CD4-positive, CD25-positive, alpha-beta regulatory T cell (primary cell): ENCODE results near the gene IMP3. TPM values are rescaled to one million over a fixed set of nuclear protein-coding genes. Genes with fewer than 3 reads are reported as not detected.

Source experiments
- ATAC-seq, 2 donors: fragments of 150-1000 bp; cut with Tn5 transposase; one replicate each; pipeline ENCODE4 v1.10.0; 2021; ENCODE audit warnings: low read depth in 2 of 2, moderate number of reproducible peaks in 2 of 2, moderate library complexity in 1 of 2
- DNase-seq, 3 donors: peaks; one replicate each; pipeline versions ENCODE4 v3.0.0 to v3.0.0-alpha.2; 2012 to 2022; ENCODE audit warnings: mixed read lengths in 1 of 3
- H3K27ac ChIP-seq: one replicate; pipeline ENCODE4 v1.7.0; 2013; ENCODE audit warnings: mild to moderate bottlenecking, low read length; ENCODE audit not compliant: insufficient read depth, poor library complexity, severe bottlenecking
- H3K27me3 ChIP-seq: one replicate; pipeline ENCODE4 v1.7.0; 2013; ENCODE audit warnings: low read length; ENCODE audit not compliant: control insufficient read depth, insufficient read depth
- H3K36me3 ChIP-seq: one replicate; pipeline ENCODE4 v1.7.0; 2013; ENCODE audit warnings: mild to moderate bottlenecking, low read length, moderate library complexity; ENCODE audit not compliant: control insufficient read depth, insufficient read depth
- H3K4me1 ChIP-seq: 2 replicates; pipeline ENCODE4 v1.7.0; 2013; ENCODE audit warnings: mild to moderate bottlenecking, low read length; ENCODE audit not compliant: insufficient read depth, control insufficient read depth, poor library complexity, severe bottlenecking
- H3K4me3 ChIP-seq: one replicate; pipeline ENCODE4 v1.7.0; 2013; ENCODE audit warnings: low read depth, mild to moderate bottlenecking, low read length, moderate library complexity
- H3K9me3 ChIP-seq, 2 experiments: 1 replicate in 1 of 2; 2 replicates in 1 of 2; pipeline ENCODE4 v1.7.0; 2013; ENCODE audit warnings: low read length in 2 of 2, mild to moderate bottlenecking in 1 of 2, moderate library complexity in 1 of 2; ENCODE audit not compliant: control insufficient read depth in 2 of 2
- H3K27ac Mint-ChIP-seq, 3 donors: one replicate each; pipeline ENCODE4 v1.8.0; 2020 to 2022; ENCODE audit warnings: mild to moderate bottlenecking in 3 of 3, mixed read lengths in 3 of 3, moderate library complexity in 2 of 3
- H3K27me3 Mint-ChIP-seq: one replicate; pipeline ENCODE4 v1.8.0; 2022; ENCODE audit warnings: mild to moderate bottlenecking, mixed read lengths
- H3K36me3 Mint-ChIP-seq: one replicate; pipeline ENCODE4 v1.8.0; 2020; ENCODE audit warnings: mixed read lengths
- H3K4me1 Mint-ChIP-seq, 4 donors: one replicate each; pipeline ENCODE4 v1.8.0; 2020 to 2022; ENCODE audit warnings: mixed read lengths in 4 of 4, mild to moderate bottlenecking in 1 of 4
- H3K4me3 Mint-ChIP-seq, 4 donors: one replicate each; pipeline ENCODE4 v1.8.0; 2020 to 2022; ENCODE audit warnings: mild to moderate bottlenecking in 4 of 4, mixed read lengths in 4 of 4, moderate library complexity in 3 of 4
- H3K9me3 Mint-ChIP-seq, 7 donors: one replicate each; pipeline ENCODE4 v1.8.0; 2020 to 2022; ENCODE audit warnings: mixed read lengths in 7 of 7, mild to moderate bottlenecking in 3 of 7, moderate library complexity in 2 of 7
- polyA plus RNA-seq, 4 donors: library from polyadenylated mRNA; unstranded; fragments of 300-500 nt; fragmentation: Illumina TruSeq; gene quantifications; one replicate each; pipeline ENCODE4 v1.2.3, GENCODE V29; 2021
- total RNA-seq: library from RNA; stranded (reverse); gene quantifications from one replicate; pipeline ENCODE4 v1.2.3, GENCODE V29; 2022

The IMP3 gene
- total and polyA plus RNA-seq, 5 donors from 2014 or later: 40.5 to 303 (median 274) TPM

- no peak overlapping the region for H3K27ac Mint-ChIP-seq
- H3K4me3 Mint-ChIP-seq: no peak overlapping the region
Measured at GRCh38 chr15:75669879-75670212, 29.8 kb upstream of the IMP3 start.

GRCh38 chr15:75669191-75669878 is 29.3 kb upstream of the IMP3 start:
- Histone ChIP-seq H3K9me3 (no peaks in the 10 kb centered on the region), H3K4me3 (no peak overlapping the region), H3K4me1 (no peaks in the 10 kb centered on the region), H3K36me3 (no peaks in the 10 kb centered on the region), H3K27ac (no peak overlapping the region), H3K27me3 (no peaks in the 10 kb centered on the region)
- no peak overlapping the region for H3K4me3 Mint-ChIP-seq
- no peaks in the 10 kb centered on the region for H3K36me3 Mint-ChIP-seq
- ATAC-seq (no peak), DNase-seq (no peak)
- H3K27ac Mint-ChIP-seq: no peak overlapping the region
- no peaks in the 10 kb centered on the region for H3K4me1 Mint-ChIP-seq
- no peaks in the 10 kb centered on the region for H3K9me3 Mint-ChIP-seq
- H3K27me3 Mint-ChIP-seq: no peaks in the 10 kb centered on the region

More at GRCh38 chr15:75669879-75670212, 29.8 kb upstream of the IMP3 start:
- no peaks in the 10 kb centered on the region for H3K9me3 Mint-ChIP-seq
- H3K27me3 ChIP-seq: no peaks in the 10 kb centered on the region
- no peaks in the 10 kb centered on the region for H3K27me3 Mint-ChIP-seq
- no peaks in the 10 kb centered on the region for H3K4me1 Mint-ChIP-seq
- no peak for ATAC-seq
- H3K4me1 ChIP-seq: no peaks in the 10 kb centered on the region
- no peaks in the 10 kb centered on the region for H3K36me3 Mint-ChIP-seq
- no peak for DNase-seq
- no peaks in the 10 kb centered on the region for H3K36me3 ChIP-seq
- H3K4me3 ChIP-seq: no peak overlapping the region
- H3K9me3 ChIP-seq: no peaks in the 10 kb centered on the region
- H3K27ac ChIP-seq: no peak overlapping the region

- ATAC-seq (no peak), DNase-seq (no peak)
- Mint-ChIP-seq H3K9me3 (no peaks in the 10 kb centered on the region), H3K27ac (no peak overlapping the region), H3K4me1 (no peaks in the 10 kb centered on the region), H3K27me3 (no peaks in the 10 kb centered on the region), H3K36me3 (no peaks in the 10 kb centered on the region), H3K4me3 (no peak overlapping the region)
- Histone ChIP-seq H3K36me3 (no peaks in the 10 kb centered on the region), H3K9me3 (no peaks in the 10 kb centered on the region), H3K27me3 (no peaks in the 10 kb centered on the region), H3K27ac (no peak overlapping the region), H3K4me3 (no peak overlapping the region), H3K4me1 (no peaks in the 10 kb centered on the region)
Measured at GRCh38 chr15:75666823-75667501, 26.9 kb upstream of the IMP3 start.

- H3K27ac Mint-ChIP-seq: no peak overlapping the region
- H3K27me3 Mint-ChIP-seq: no peaks in the 10 kb centered on the region
- Histone ChIP-seq H3K4me1 (no peaks in the 10 kb centered on the region), H3K27ac (no peak overlapping the region), H3K4me3 (no peak overlapping the region), H3K27me3 (no peaks in the 10 kb centered on the region), H3K9me3 (no peaks in the 10 kb centered on the region), H3K36me3 (no peaks in the 10 kb centered on the region)
- no peaks in the 10 kb centered on the region for H3K36me3 Mint-ChIP-seq
- no peak for ATAC-seq
- no peaks in the 10 kb centered on the region for H3K9me3 Mint-ChIP-seq
- DNase-seq: no peak
- no peaks in the 10 kb centered on the region for H3K4me1 Mint-ChIP-seq
- H3K4me3 Mint-ChIP-seq: no peak overlapping the region
Measured at GRCh38 chr15:75663931-75664421, 24.0 kb upstream of the IMP3 start.

GRCh38 chr15:75662823-75663519 is 22.9 kb upstream of the IMP3 start:
- no peaks in the 10 kb centered on the region for H3K27me3 Mint-ChIP-seq
- no peaks in the 10 kb centered on the region for H3K9me3 Mint-ChIP-seq
- no peak overlapping the region for H3K27ac ChIP-seq
- H3K4me3 ChIP-seq: no peak overlapping the region
- no peaks in the 10 kb centered on the region for H3K36me3 ChIP-seq
- H3K4me1 ChIP-seq: no peaks in the 10 kb centered on the region
- no peak for ATAC-seq
- peak overlapping the region in 1 of 3 donors; percentile 77 for H3K27ac Mint-ChIP-seq
- H3K27me3 ChIP-seq: no peaks in the 10 kb centered on the region
- DNase-seq: no peak
- H3K4me3 Mint-ChIP-seq: no peak overlapping the region
- no peaks in the 10 kb centered on the region for H3K36me3 Mint-ChIP-seq
- no peaks in the 10 kb centered on the region for H3K9me3 ChIP-seq
- no peaks in the 10 kb centered on the region for H3K4me1 Mint-ChIP-seq

GRCh38 chr15:75661756-75662140 is 21.7 kb upstream of the IMP3 start:
- no peak overlapping the region for H3K4me3 ChIP-seq
- ATAC-seq: no peak
- no peaks in the 10 kb centered on the region for H3K4me1 Mint-ChIP-seq
- no peaks in the 10 kb centered on the region for H3K9me3 Mint-ChIP-seq
- H3K4me1 ChIP-seq: no peaks in the 10 kb centered on the region
- H3K4me3 Mint-ChIP-seq: no peak overlapping the region
- no peaks in the 10 kb centered on the region for H3K36me3 Mint-ChIP-seq
- no peaks in the 10 kb centered on the region for H3K27me3 ChIP-seq
- H3K27ac ChIP-seq: no peak overlapping the region
- H3K27ac Mint-ChIP-seq: no peak overlapping the region
- no peaks in the 10 kb centered on the region for H3K36me3 ChIP-seq
- H3K9me3 ChIP-seq: no peaks in the 10 kb centered on the region
- no peaks in the 10 kb centered on the region for H3K27me3 Mint-ChIP-seq
- DNase-seq: no peak

- H3K9me3 Mint-ChIP-seq: no peaks in the 10 kb centered on the region
- ATAC-seq: no peak
- H3K27me3 Mint-ChIP-seq: no peaks in the 10 kb centered on the region
Measured at GRCh38 chr15:75661100-75661755, 21.2 kb upstream of the IMP3 start.

More at GRCh38 chr15:75661100-75661755, 21.2 kb upstream of the IMP3 start:
- Mint-ChIP-seq H3K4me3 (no peak overlapping the region), H3K4me1 (no peaks in the 10 kb centered on the region), H3K27ac (no peak overlapping the region), H3K36me3 (peaks cover 4% of the 10 kb centered on the region)
- H3K4me3 ChIP-seq: no peak overlapping the region
- no peak for DNase-seq
- H3K27ac ChIP-seq: no peak overlapping the region
- H3K9me3 ChIP-seq: no peaks in the 10 kb centered on the region
- no peaks in the 10 kb centered on the region for H3K4me1 ChIP-seq
- H3K36me3 ChIP-seq: no peaks in the 10 kb centered on the region
- no peaks in the 10 kb centered on the region for H3K27me3 ChIP-seq
